ENCODE results near the gene ECI1. TPM values are rescaled to one million over a fixed set of nuclear protein-coding genes. Genes with fewer than 3 reads are reported as not detected.

Gene ECI1
- total and polyA plus RNA-seq, 2 of the 4 experiments (the other 2 are of a cell fraction) = 20.3 to 30.1 TPM

GRCh38 chr16:2199621-2200139 lies 51.7 kb downstream of the ECI1 start:
- Histone ChIP-seq H3K27me3 (ENCODE audit: control insufficient read depth, insufficient read depth, low read length) (peaks cover 53% of the 10 kb centered on the region), H3K4me2 (ENCODE audit: low read depth, low read length) (no peak overlapping the region), H3K27ac (ENCODE audit: insufficient read depth, low read length) (no peak overlapping the region), H3K9me3 (ENCODE audit: control insufficient read depth, insufficient read depth, low read length) (no peaks in the 10 kb centered on the region), H3K9ac (ENCODE audit: low read depth, low read length) (no peak overlapping the region), H2BK20ac (ENCODE audit: low read depth, low read length) (no peak overlapping the region), H3K18ac (ENCODE audit: low read depth, low read length) (no peak overlapping the region), H4K20me1 (ENCODE audit: insufficient read depth, low read length) (no peaks in the 10 kb centered on the region; the same call in 1 of the 2 replicates), H3K79me1 (ENCODE audit: low read depth in 1 of 2, low read length in 2 of 2) (peaks cover 0 to 2% of the 10 kb centered on the region in 2 experiments; a peak in 1 of 4 replicates), H4K8ac (ENCODE audit: low read depth in 2 of 2, low read length in 2 of 2) (no peak overlapping the region), H2AK5ac (ENCODE audit: low read depth, low read length) (no peak overlapping the region), H2BK5ac (ENCODE audit: low read depth, low read length, poor library complexity, severe bottlenecking) (no peak overlapping the region), H2BK120ac (ENCODE audit: low read depth, low read length) (no peak overlapping the region), H3K9me1 (ENCODE audit: insufficient read depth, low read length) (peaks cover 2% of the 10 kb centered on the region; the same call in 1 of the 2 replicates), H2AK9ac (replicated peaks; ENCODE audit: low read depth, low read length, poor library complexity) (no peak overlapping the region), H3K23ac (ENCODE audit: low read depth, low read length) (no peak overlapping the region), H3K56ac (ENCODE audit: extremely low read depth, insufficient read depth, low read length) (no peak overlapping the region), H4K5ac (ENCODE audit: low read depth, low read length) (no peak overlapping the region), H3K4ac (ENCODE audit: low read depth, low read length) (no peak overlapping the region), H2BK15ac (ENCODE audit: low read depth, low read length) (no peak overlapping the region), H3K36me3 (ENCODE audit: control insufficient read depth, insufficient read depth, low read length) (no peaks in the 10 kb centered on the region), H3K14ac (replicated peaks; ENCODE audit: low read depth, low read length) (no peak overlapping the region), H3K4me1 (ENCODE audit: control insufficient read depth, insufficient read depth, low read length) (0 out of 2 replicates have a peak, but pooled peaks cover under 1% of the 10 kb centered on the region), H2AFZ (replicated peaks; ENCODE audit: low read length, poor library complexity) (no peak overlapping the region), H3K4me3 (ENCODE audit: insufficient read depth, low read depth, low read length) (no peak overlapping the region), H4K91ac (ENCODE audit: insufficient read depth, low read depth, low read length) (no peak overlapping the region)
- BruUV-seq (replicated peaks) = no TSS peak
- dilution Hi-C loops (cut with HindIII; ENCODE audit: low sequenced_read_pairs, unreplicated experiment) (no loop called here), in situ Hi-C loops (cut with MboI; ENCODE audit: low sequenced_read_pairs) (no loop called here), intact Hi-C loops (cut with micrococcal nuclease) (no loop called here)
- POLR2A ChIA-PET (ENCODE audit: unreplicated experiment) = no interaction called here
- DNase-seq (no peak), ATAC-seq (ENCODE audit: low read depth) (no peak)
- 59% methylated on average over 8 of the region's 14 CpGs; no CpG with 5 or more reads in 1 of the 2 experiments for WGBS, 2 experiments (ENCODE audit: extremely low coverage in 2 of 2, insufficient read length in 1 of 2)
- TF ChIP-seq CEBPB (IDR thresholded peaks at IDR 0.05; ENCODE audit: low read depth, low read length) (no peak), SMC3 (IDR thresholded peaks at IDR 0.05; ENCODE audit: low read depth, low read length) (no peak), BHLHE40 (IDR thresholded peaks at IDR 0.05; ENCODE audit: low read depth, low read length) (no peak), MAFK (IDR thresholded peaks at IDR 0.05; ENCODE audit: low read depth, low read length) (no peak), MXI1 (IDR thresholded peaks at IDR 0.05; ENCODE audit: borderline replicate concordance, low read depth, low read length) (no peak), RAD21 (IDR thresholded peaks at IDR 0.05; ENCODE audit: low read length) (no peak), ELK1 (IDR thresholded peaks at IDR 0.05; ENCODE audit: borderline replicate concordance, low read depth, low read length) (no peak), CHD1 (IDR thresholded peaks at IDR 0.05; ENCODE audit: low read depth, low read length) (no peak), FOS (IDR thresholded peaks at IDR 0.05; ENCODE audit: low read depth, low read length) (no peak), MAZ (IDR thresholded peaks at IDR 0.05; ENCODE audit: borderline replicate concordance, low read depth, low read length) (no peak), RFX5 (IDR thresholded peaks at IDR 0.05; ENCODE audit: low read depth, low read length) (no peak), RCOR1 (IDR thresholded peaks at IDR 0.05; ENCODE audit: insufficient replicate concordance, low read length) (no peak), NFE2L2 (IDR thresholded peaks at IDR 0.05; ENCODE audit: low read depth, low read length) (no peak), POLR2A (IDR thresholded peaks at IDR 0.05; ENCODE audit: low read depth, low read length) (no peak)
- TF ChIP-seq, protein P1, sequence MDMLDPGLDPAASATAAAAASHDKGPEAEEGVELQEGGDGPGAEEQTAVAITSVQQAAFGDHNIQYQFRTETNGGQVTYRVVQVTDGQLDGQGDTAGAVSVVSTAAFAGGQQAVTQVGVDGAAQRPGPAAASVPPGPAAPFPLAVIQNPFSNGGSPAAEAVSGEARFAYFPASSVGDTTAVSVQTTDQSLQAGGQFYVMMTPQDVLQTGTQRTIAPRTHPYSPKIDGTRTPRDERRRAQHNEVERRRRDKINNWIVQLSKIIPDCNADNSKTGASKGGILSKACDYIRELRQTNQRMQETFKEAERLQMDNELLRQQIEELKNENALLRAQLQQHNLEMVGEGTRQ (IDR thresholded peaks at IDR 0.05; ENCODE audit: low read depth, low read length) = no peak
- TF ChIP-seq, protein P2, sequence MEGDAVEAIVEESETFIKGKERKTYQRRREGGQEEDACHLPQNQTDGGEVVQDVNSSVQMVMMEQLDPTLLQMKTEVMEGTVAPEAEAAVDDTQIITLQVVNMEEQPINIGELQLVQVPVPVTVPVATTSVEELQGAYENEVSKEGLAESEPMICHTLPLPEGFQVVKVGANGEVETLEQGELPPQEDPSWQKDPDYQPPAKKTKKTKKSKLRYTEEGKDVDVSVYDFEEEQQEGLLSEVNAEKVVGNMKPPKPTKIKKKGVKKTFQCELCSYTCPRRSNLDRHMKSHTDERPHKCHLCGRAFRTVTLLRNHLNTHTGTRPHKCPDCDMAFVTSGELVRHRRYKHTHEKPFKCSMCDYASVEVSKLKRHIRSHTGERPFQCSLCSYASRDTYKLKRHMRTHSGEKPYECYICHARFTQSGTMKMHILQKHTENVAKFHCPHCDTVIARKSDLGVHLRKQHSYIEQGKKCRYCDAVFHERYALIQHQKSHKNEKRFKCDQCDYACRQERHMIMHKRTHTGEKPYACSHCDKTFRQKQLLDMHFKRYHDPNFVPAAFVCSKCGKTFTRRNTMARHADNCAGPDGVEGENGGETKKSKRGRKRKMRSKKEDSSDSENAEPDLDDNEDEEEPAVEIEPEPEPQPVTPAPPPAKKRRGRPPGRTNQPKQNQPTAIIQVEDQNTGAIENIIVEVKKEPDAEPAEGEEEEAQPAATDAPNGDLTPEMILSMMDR (conservative IDR thresholded peaks at IDR 0.05; ENCODE audit: low read depth, low read length) = no peak
- CTCF ChIA-PET = no interaction called here

Measured in IMR-90 (cell line).